OCI-LY1 (cell line): Measurements from ENCODE around the gene CUBN.

Source experiments
- H2AFZ ChIP-seq: fragments of 200-600 bp; sonication (generic), shearing (Covaris generic); 2 replicates; pipeline ENCODE4 v1.6.0; 2014; ENCODE audit warnings: antibody characterized with exemption, mild to moderate bottlenecking, low read length
- H3F3A ChIP-seq: fragments of 200-600 bp; sonication (generic), shearing (Covaris generic); 2 replicates; pipeline ENCODE4 v1.6.0; 2014; ENCODE audit warnings: mild to moderate bottlenecking, antibody characterized with exemption, low read length, moderate library complexity; ENCODE audit not compliant: insufficient read depth
- H3K27ac ChIP-seq: fragments of 200-600 bp; sonication (generic); 2 replicates; pipeline ENCODE4 v1.5.1; 2014; ENCODE audit warnings: low read length, mixed run types, mild to moderate bottlenecking, low read depth; ENCODE audit not compliant: poor library complexity, severe bottlenecking
- H3K27me3 ChIP-seq: fragments of 200-600 bp; sonication (generic); 2 replicates; pipeline ENCODE4 v1.6.0; 2014; ENCODE audit warnings: antibody characterized with exemption, mild to moderate bottlenecking, low read length, moderate library complexity; ENCODE audit not compliant: insufficient read depth
- H3K36me3 ChIP-seq: fragments of 200-600 bp; sonication (generic); 2 replicates; pipeline ENCODE4 v1.6.1; 2014; ENCODE audit warnings: mild to moderate bottlenecking, antibody characterized with exemption, low read length, moderate library complexity, mixed read lengths; ENCODE audit not compliant: insufficient read depth
- H3K4me1 ChIP-seq: fragments of 200-600 bp; sonication (generic); 2 replicates; pipeline ENCODE4 v1.5.1; 2014; ENCODE audit warnings: mild to moderate bottlenecking, low read length, moderate library complexity; ENCODE audit not compliant: insufficient read depth, severe bottlenecking
- H3K4me2 ChIP-seq: fragments of 200-600 bp; sonication (generic), shearing (Covaris generic); 2 replicates; pipeline ENCODE4 v1.6.1; 2014; ENCODE audit warnings: low read length
- H3K4me3 ChIP-seq: fragments of 200-600 bp; sonication (generic); 2 replicates; pipeline ENCODE4 v1.5.1; 2014; ENCODE audit warnings: low read length, low read depth, mild to moderate bottlenecking, mixed read lengths; ENCODE audit not compliant: poor library complexity, severe bottlenecking
- H3K79me2 ChIP-seq: fragments of 200-600 bp; shearing (Covaris generic); 2 replicates; pipeline ENCODE4 v1.6.1; 2016; ENCODE audit warnings: mixed run types, low read length, mixed read lengths; ENCODE audit not compliant: insufficient read depth
- H3K9ac ChIP-seq: fragments of 200-600 bp; sonication (generic), shearing (Covaris generic); 2 replicates; pipeline ENCODE4 v1.6.1; 2014; ENCODE audit warnings: mild to moderate bottlenecking, low read length, mixed read lengths
- H3K9me2 ChIP-seq: fragments of 200-600 bp; sonication (generic), shearing (Covaris generic); 2 replicates; pipeline ENCODE4 v1.6.1; 2014; ENCODE audit warnings: low read depth, mild to moderate bottlenecking, low read length, mixed read lengths
- H3K9me3 ChIP-seq: fragments of 200-600 bp; shearing (Covaris generic); 2 replicates; pipeline ENCODE4 v1.6.1; 2014; ENCODE audit warnings: low read length, mixed read lengths
- H4K20me1 ChIP-seq: fragments of 200-600 bp; sonication (generic), shearing (Covaris generic); 2 replicates; pipeline ENCODE4 v1.6.0; 2016; ENCODE audit warnings: mild to moderate bottlenecking, low read length; ENCODE audit not compliant: insufficient read depth
- CTCF ChIP-seq: fragments of 200-600 bp; sonication (generic), shearing (Covaris generic); IDR thresholded peaks from 2 replicates; pipeline ENCODE4 v1.5.1; 2017; ENCODE audit warnings: mild to moderate bottlenecking, antibody characterized with exemption, low read length, moderate library complexity, mixed read lengths
- EZH2 ChIP-seq: fragments of 200-600 bp; sonication (generic), shearing (Covaris generic); IDR thresholded peaks from 2 replicates; pipeline ENCODE4 v1.8.0; 2017; ENCODE audit warnings: borderline replicate concordance, mixed run types, mild to moderate bottlenecking, antibody characterized with exemption, low read length, moderate library complexity, mixed read lengths

The CUBN gene

GRCh38 chr10:16853201-16853600 is 276.4 kb downstream of the CUBN start:
- TF ChIP-seq CTCF, result peak; percentile 25; the same call in 1 of the 2 replicates
- TF ChIP-seq EZH2, result no peak
- H4K20me1 ChIP-seq, result no peaks in the 10 kb centered on the region
- H3K4me1 ChIP-seq, result no peaks in the 10 kb centered on the region
- H3K27ac ChIP-seq, result no peak overlapping the region
- no peaks in the 10 kb centered on the region for H3K36me3 ChIP-seq
- H3K4me3 ChIP-seq, result no peak overlapping the region
- no peaks in the 10 kb centered on the region for H3K9me3 ChIP-seq
- H3K79me2 ChIP-seq, result no peaks in the 10 kb centered on the region
- H2AFZ ChIP-seq, result no peak overlapping the region
- H3K27me3 ChIP-seq, result no peaks in the 10 kb centered on the region
- H3K9me2 ChIP-seq, result no peaks in the 10 kb centered on the region
- H3K9ac ChIP-seq, result no peak overlapping the region
- no peak overlapping the region for H3K4me2 ChIP-seq
- no peaks in the 10 kb centered on the region for H3F3A ChIP-seq

GRCh38 chr10:16852624-16853023 is 277.0 kb downstream of the CUBN start:
- H3K27me3 ChIP-seq, result no peaks in the 10 kb centered on the region
- no peaks in the 10 kb centered on the region for H3K4me1 ChIP-seq
- no peak overlapping the region for H3K4me2 ChIP-seq
- no peaks in the 10 kb centered on the region for H3K79me2 ChIP-seq
- H4K20me1 ChIP-seq, result no peaks in the 10 kb centered on the region
- no peaks in the 10 kb centered on the region for H3K9me2 ChIP-seq
- no peak overlapping the region for H2AFZ ChIP-seq
- no peaks in the 10 kb centered on the region for H3F3A ChIP-seq
- TF ChIP-seq CTCF, result no peak
- no peak for TF ChIP-seq EZH2
- H3K9me3 ChIP-seq, result no peaks in the 10 kb centered on the region
- H3K9ac ChIP-seq, result no peak overlapping the region
- no peak overlapping the region for H3K4me3 ChIP-seq
- no peak overlapping the region for H3K27ac ChIP-seq
- H3K36me3 ChIP-seq, result no peaks in the 10 kb centered on the region

- Histone ChIP-seq H3K79me2 (no peaks in the 10 kb centered on the region), H3K4me1 (no peaks in the 10 kb centered on the region), H4K20me1 (no peaks in the 10 kb centered on the region), H3K9ac (no peak overlapping the region), H3K27me3 (no peaks in the 10 kb centered on the region), H3K4me3 (no peak overlapping the region), H3K36me3 (no peaks in the 10 kb centered on the region), H3K4me2 (no peak overlapping the region), H2AFZ (no peak overlapping the region), H3F3A (no peaks in the 10 kb centered on the region), H3K9me3 (no peaks in the 10 kb centered on the region), H3K9me2 (no peaks in the 10 kb centered on the region), H3K27ac (no peak overlapping the region)
- TF ChIP-seq CTCF (no peak), EZH2 (no peak)
Measured at GRCh38 chr10:16848562-16849154, 281.0 kb downstream of the CUBN start.
